ENCODE measurements around the gene BBOF1.

- TF ChIP-seq, protein P1, sequence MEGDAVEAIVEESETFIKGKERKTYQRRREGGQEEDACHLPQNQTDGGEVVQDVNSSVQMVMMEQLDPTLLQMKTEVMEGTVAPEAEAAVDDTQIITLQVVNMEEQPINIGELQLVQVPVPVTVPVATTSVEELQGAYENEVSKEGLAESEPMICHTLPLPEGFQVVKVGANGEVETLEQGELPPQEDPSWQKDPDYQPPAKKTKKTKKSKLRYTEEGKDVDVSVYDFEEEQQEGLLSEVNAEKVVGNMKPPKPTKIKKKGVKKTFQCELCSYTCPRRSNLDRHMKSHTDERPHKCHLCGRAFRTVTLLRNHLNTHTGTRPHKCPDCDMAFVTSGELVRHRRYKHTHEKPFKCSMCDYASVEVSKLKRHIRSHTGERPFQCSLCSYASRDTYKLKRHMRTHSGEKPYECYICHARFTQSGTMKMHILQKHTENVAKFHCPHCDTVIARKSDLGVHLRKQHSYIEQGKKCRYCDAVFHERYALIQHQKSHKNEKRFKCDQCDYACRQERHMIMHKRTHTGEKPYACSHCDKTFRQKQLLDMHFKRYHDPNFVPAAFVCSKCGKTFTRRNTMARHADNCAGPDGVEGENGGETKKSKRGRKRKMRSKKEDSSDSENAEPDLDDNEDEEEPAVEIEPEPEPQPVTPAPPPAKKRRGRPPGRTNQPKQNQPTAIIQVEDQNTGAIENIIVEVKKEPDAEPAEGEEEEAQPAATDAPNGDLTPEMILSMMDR (IDR thresholded peaks at IDR 0.05; ENCODE audit: low read depth, low read length) = no peak
- no peak for TF ChIP-seq EZH2phosphoT487 (IDR thresholded peaks at IDR 0.05; ENCODE audit: low read depth)
Observed at GRCh38 chr14:73976125-73976524, 43.0 kb upstream of the BBOF1 start.
